Measurements from ENCODE around the gene MTARC2. TPM values are rescaled to one million over a fixed set of nuclear protein-coding genes. Genes with fewer than 3 reads are reported as not detected.

Gene MTARC2
- polyA plus RNA-seq, 1 of the 3 experiments (the other 2 are of a cell fraction): 6.1 TPM

- 77% methylated on average over 9 of the region's 9 CpGs for WGBS (ENCODE audit: low lambda C conversion rate)
- POLR2A ChIA-PET: no interaction called here
Measured at GRCh38 chr1:220706480-220706879, 41.6 kb upstream of the MTARC2 start.

GRCh38 chr1:220707160-220707559, 41.0 kb upstream of the MTARC2 start:
- H3K79me2 ChIP-seq (ENCODE audit: insufficient read depth): no peaks in the 10 kb centered on the region
- CTCF ChIA-PET: interaction anchor here (1.5 kb wide), 1 partner anchor 17 kb away, joined by 3 read pairs; no protein-coding TSS in a partner anchor
- H3K9me3 ChIP-seq: no peaks in the 10 kb centered on the region
- no peaks in the 10 kb centered on the region for H3K9me2 ChIP-seq
- no peak overlapping the region for H3K9ac ChIP-seq
- H3K4me1 ChIP-seq (ENCODE audit: control insufficient read depth in 1 of 2, insufficient read depth in 2 of 2, low read depth in 1 of 2, low read length in 1 of 2): no peaks in the 10 kb centered on the region; a peak in 1 of 4 replicates
- H3F3A ChIP-seq (replicated peaks; ENCODE audit: insufficient read depth): no peaks in the 10 kb centered on the region
- TF ChIP-seq IRF3 (IDR thresholded peaks at IDR 0.05; ENCODE audit: low read depth, low read length) (no peak), RFX5 (IDR thresholded peaks at IDR 0.05; ENCODE audit: low read length) (no peak), MXI1 (IDR thresholded peaks at IDR 0.05; ENCODE audit: low read depth, low read length) (no peak), RXRA (IDR thresholded peaks at IDR 0.05; ENCODE audit: borderline replicate concordance, low read depth) (no peak), USF2 (IDR thresholded peaks at IDR 0.05; ENCODE audit: borderline replicate concordance, low read depth, low read length) (no peak), SMC3 (IDR thresholded peaks at IDR 0.05; ENCODE audit: low read depth, low read length) (no peak)
- TF ChIP-seq, protein P1, sequence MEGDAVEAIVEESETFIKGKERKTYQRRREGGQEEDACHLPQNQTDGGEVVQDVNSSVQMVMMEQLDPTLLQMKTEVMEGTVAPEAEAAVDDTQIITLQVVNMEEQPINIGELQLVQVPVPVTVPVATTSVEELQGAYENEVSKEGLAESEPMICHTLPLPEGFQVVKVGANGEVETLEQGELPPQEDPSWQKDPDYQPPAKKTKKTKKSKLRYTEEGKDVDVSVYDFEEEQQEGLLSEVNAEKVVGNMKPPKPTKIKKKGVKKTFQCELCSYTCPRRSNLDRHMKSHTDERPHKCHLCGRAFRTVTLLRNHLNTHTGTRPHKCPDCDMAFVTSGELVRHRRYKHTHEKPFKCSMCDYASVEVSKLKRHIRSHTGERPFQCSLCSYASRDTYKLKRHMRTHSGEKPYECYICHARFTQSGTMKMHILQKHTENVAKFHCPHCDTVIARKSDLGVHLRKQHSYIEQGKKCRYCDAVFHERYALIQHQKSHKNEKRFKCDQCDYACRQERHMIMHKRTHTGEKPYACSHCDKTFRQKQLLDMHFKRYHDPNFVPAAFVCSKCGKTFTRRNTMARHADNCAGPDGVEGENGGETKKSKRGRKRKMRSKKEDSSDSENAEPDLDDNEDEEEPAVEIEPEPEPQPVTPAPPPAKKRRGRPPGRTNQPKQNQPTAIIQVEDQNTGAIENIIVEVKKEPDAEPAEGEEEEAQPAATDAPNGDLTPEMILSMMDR (IDR thresholded peaks at IDR 0.05): no peak
- no peak for DNase-seq
- no peak overlapping the region for H3K4me3 ChIP-seq (ENCODE audit: low read depth in 2 of 2, low read length in 1 of 2)
- H3K36me3 ChIP-seq (replicated peaks in 1 of 2; ENCODE audit: control insufficient read depth in 1 of 2, insufficient read depth in 2 of 2, low read length in 1 of 2): no peaks in the 10 kb centered on the region
- H2AFZ ChIP-seq (ENCODE audit: low read depth): no peak overlapping the region
- POLR2A ChIA-PET: no interaction called here
- no peaks in the 10 kb centered on the region for H3K27me3 ChIP-seq (ENCODE audit: insufficient read depth)
- no peak overlapping the region for H3K27ac ChIP-seq (ENCODE audit: low read depth in 2 of 2, low read length in 1 of 2)
- H4K20me1 ChIP-seq (ENCODE audit: insufficient read depth): no peaks in the 10 kb centered on the region
- H3K4me2 ChIP-seq: no peak overlapping the region
- 86% methylated on average over 6 of the region's 10 CpGs for WGBS (ENCODE audit: low lambda C conversion rate)

More at GRCh38 chr1:220706480-220706879, 41.6 kb upstream of the MTARC2 start:
- no peak overlapping the region for H3K4me3 ChIP-seq (ENCODE audit: low read depth in 2 of 2, low read length in 1 of 2)
- H2AFZ ChIP-seq (ENCODE audit: low read depth): no peak overlapping the region
- CTCF ChIA-PET: interaction anchor here (1.5 kb wide), 1 partner anchor 16 kb away, joined by 3 read pairs; no protein-coding TSS in a partner anchor
- no peaks in the 10 kb centered on the region for H3K9me2 ChIP-seq
- no peaks in the 10 kb centered on the region for H3K79me2 ChIP-seq (ENCODE audit: insufficient read depth)
- H3K36me3 ChIP-seq (replicated peaks in 1 of 2; ENCODE audit: control insufficient read depth in 1 of 2, insufficient read depth in 2 of 2, low read length in 1 of 2): no peaks in the 10 kb centered on the region
- H3K27ac ChIP-seq (ENCODE audit: low read depth in 2 of 2, low read length in 1 of 2): no peak overlapping the region
- no peaks in the 10 kb centered on the region; a peak in 1 of 4 replicates for H3K4me1 ChIP-seq (ENCODE audit: control insufficient read depth in 1 of 2, insufficient read depth in 2 of 2, low read depth in 1 of 2, low read length in 1 of 2)
- TF ChIP-seq NRF1 (IDR thresholded peaks at IDR 0.05; ENCODE audit: low read depth, low read length) (no peak), RXRA (IDR thresholded peaks at IDR 0.05; ENCODE audit: borderline replicate concordance, low read depth) (no peak), NFIC (IDR thresholded peaks at IDR 0.05; ENCODE audit: borderline replicate concordance) (no peak)
- TF ChIP-seq, protein P1 (IDR thresholded peaks at IDR 0.05): no peak
- H4K20me1 ChIP-seq (ENCODE audit: insufficient read depth): no peaks in the 10 kb centered on the region
- no peaks in the 10 kb centered on the region for H3F3A ChIP-seq (replicated peaks; ENCODE audit: insufficient read depth)
- no peaks in the 10 kb centered on the region for H3K9me3 ChIP-seq
- H3K27me3 ChIP-seq (ENCODE audit: insufficient read depth): no peaks in the 10 kb centered on the region
- DNase-seq: no peak
- H3K4me2 ChIP-seq: no peak overlapping the region
- no peak overlapping the region for H3K9ac ChIP-seq
